GM18520 (cell line): ENCODE results near the gene ARHGAP26.
A peak's percentile ranks its signal among the peaks of the same experiment; 100 is the strongest.

ENCODE experiments used
- ATAC-seq: cut with Tn5 transposase; IDR thresholded peaks from one replicate; pipeline ENCODE4 v1.9.1; 2021; ENCODE audit not compliant: unreplicated experiment

The ARHGAP26 gene

GRCh38 chr5:143229426-143229895 is 459.3 kb downstream of the ARHGAP26 start:
- peak; percentile 27 for ATAC-seq

- peak; percentile 84 for ATAC-seq
These were observed 459.9 kb downstream of the ARHGAP26 start for GRCh38 chr5:143229896-143230675.

GRCh38 chr5:143230676-143230996 is 460.5 kb downstream of the ARHGAP26 start:
- ATAC-seq = no peak

- ATAC-seq = no peak
These were observed 461.2 kb downstream of the ARHGAP26 start for GRCh38 chr5:143231416-143231815.

- ATAC-seq = no peak
These were observed 462.0 kb downstream of the ARHGAP26 start for GRCh38 chr5:143231973-143232812.

- no peak for ATAC-seq
These were observed 462.9 kb downstream of the ARHGAP26 start for GRCh38 chr5:143233031-143233430.

- no peak for ATAC-seq
These were observed 464.1 kb downstream of the ARHGAP26 start for GRCh38 chr5:143234162-143234842.

- ATAC-seq = no peak
These were observed 465.2 kb downstream of the ARHGAP26 start for GRCh38 chr5:143235423-143235822.

- ATAC-seq = no peak
These were observed 466.5 kb downstream of the ARHGAP26 start for GRCh38 chr5:143236682-143237081.

GRCh38 chr5:143237664-143238063 is 467.5 kb downstream of the ARHGAP26 start:
- no peak for ATAC-seq

- no peak for ATAC-seq
These were observed 468.4 kb downstream of the ARHGAP26 start for GRCh38 chr5:143238620-143239019.

- no peak for ATAC-seq
These were observed 469.8 kb downstream of the ARHGAP26 start for GRCh38 chr5:143239882-143240518.

GRCh38 chr5:143241892-143242291 is 471.7 kb downstream of the ARHGAP26 start:
- no peak for ATAC-seq

GRCh38 chr5:143243103-143243502 is 472.9 kb downstream of the ARHGAP26 start:
- no peak for ATAC-seq

- no peak for ATAC-seq
These were observed 474.0 kb downstream of the ARHGAP26 start for GRCh38 chr5:143244000-143244736.

- no peak for ATAC-seq
These were observed 474.8 kb downstream of the ARHGAP26 start for GRCh38 chr5:143244990-143245389.

- ATAC-seq = no peak
These were observed 475.9 kb downstream of the ARHGAP26 start for GRCh38 chr5:143245929-143246561.

GRCh38 chr5:143247134-143247815 is 477.1 kb downstream of the ARHGAP26 start:
- no peak for ATAC-seq

GRCh38 chr5:143248391-143248790 is 478.2 kb downstream of the ARHGAP26 start:
- no peak for ATAC-seq
